Measurements from ENCODE around the gene UBE2O. TPM values are rescaled to one million over a fixed set of nuclear protein-coding genes. Genes with fewer than 3 reads are reported as not detected.

UBE2O gene
- total and polyA plus RNA-seq, 2 donors (not counting 3 experiments of a cell fraction or from before 2014, with no cell fraction given): 13.9 to 34.1 TPM

DNA sequence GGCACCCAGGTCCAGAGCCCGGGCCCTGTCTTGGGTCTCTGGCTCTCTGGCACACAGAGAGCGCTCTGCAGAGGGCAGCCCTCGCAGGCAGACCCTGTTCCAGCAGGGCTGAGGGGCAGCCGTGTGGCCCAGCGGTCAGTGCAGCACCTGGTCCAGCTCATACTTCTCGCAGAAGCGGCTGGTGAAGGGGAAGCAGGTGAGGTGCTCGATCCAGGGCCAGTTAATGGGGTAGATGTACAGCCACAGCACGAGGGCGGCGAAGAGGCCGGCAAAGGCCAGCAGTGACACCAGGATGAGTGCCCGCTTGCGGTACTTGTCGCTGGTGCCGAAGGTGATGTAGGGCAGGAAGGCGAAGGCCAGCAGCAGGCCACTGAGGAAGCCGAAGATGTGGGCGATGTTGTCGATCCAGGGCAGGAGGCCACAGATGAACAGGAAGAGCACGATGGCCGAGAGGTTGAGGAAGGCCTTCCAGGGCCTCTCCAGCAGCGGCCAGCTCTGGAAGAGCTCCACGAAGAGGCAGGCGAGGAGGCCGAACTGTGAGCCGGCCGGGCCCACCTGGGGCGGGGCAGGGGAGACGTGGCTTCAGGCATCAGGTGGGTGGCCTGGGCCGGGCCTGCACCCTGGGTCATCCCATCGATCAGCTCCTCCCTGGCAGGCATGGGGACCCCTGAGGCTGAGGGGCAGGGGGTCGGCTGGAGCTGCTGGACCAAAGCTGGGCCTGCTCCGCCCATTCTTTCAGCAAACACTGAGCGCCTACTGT lies 18.7 kb upstream of the UBE2O start:
- Histone ChIP-seq H3K9ac (replicated peaks; ENCODE audit: extremely low read depth, insufficient read depth, low read length) (no peak overlapping the region), H3K9me1 (replicated peaks; ENCODE audit: control insufficient read depth, extremely low read depth, insufficient read depth, low read length) (no peaks in the 10 kb centered on the region), H3K4me3 (replicated peaks in 1 of 3; ENCODE audit: insufficient read depth in 1 of 3, low read depth in 1 of 3, low read length in 3 of 3) (no peak overlapping the region), H3K4me1 (ENCODE audit: control insufficient read depth, extremely low read depth, insufficient read depth, low read length) (no peaks in the 10 kb centered on the region), H3K27me3 (ENCODE audit: control insufficient read depth in 2 of 2, insufficient read depth in 2 of 2, low read length in 2 of 2) (no peaks in the 10 kb centered on the region), H3K36me3 (ENCODE audit: control insufficient read depth in 2 of 2, extremely low read depth in 1 of 2, insufficient read depth in 2 of 2, low read length in 2 of 2) (peaks cover 0 to 11% of the 10 kb centered on the region in 2 experiments), H3K9me3 (replicated peaks; ENCODE audit: control insufficient read depth, insufficient read depth, low read length) (no peaks in the 10 kb centered on the region), H3K79me2 (ENCODE audit: control insufficient read depth, insufficient read depth, low read length) (no peaks in the 10 kb centered on the region), H4K20me1 (replicated peaks; ENCODE audit: control insufficient read depth, extremely low read depth, insufficient read depth, low read length) (no peaks in the 10 kb centered on the region), H3K4me2 (ENCODE audit: insufficient read depth, low read length) (no peak overlapping the region), H2AFZ (ENCODE audit: low read depth, low read length) (no peak overlapping the region), H3K27ac (ENCODE audit: insufficient read depth, low read depth, low read length) (no peak overlapping the region)
- dilution Hi-C loops (cut with MboI; ENCODE audit: extremely low pct_ligation_motif_present, low sequenced_read_pairs): no loop called here
- TF ChIP-seq MYC (IDR thresholded peaks at IDR 0.05; ENCODE audit: low read depth, low read length): no peak
- TF ChIP-seq, protein P1, sequence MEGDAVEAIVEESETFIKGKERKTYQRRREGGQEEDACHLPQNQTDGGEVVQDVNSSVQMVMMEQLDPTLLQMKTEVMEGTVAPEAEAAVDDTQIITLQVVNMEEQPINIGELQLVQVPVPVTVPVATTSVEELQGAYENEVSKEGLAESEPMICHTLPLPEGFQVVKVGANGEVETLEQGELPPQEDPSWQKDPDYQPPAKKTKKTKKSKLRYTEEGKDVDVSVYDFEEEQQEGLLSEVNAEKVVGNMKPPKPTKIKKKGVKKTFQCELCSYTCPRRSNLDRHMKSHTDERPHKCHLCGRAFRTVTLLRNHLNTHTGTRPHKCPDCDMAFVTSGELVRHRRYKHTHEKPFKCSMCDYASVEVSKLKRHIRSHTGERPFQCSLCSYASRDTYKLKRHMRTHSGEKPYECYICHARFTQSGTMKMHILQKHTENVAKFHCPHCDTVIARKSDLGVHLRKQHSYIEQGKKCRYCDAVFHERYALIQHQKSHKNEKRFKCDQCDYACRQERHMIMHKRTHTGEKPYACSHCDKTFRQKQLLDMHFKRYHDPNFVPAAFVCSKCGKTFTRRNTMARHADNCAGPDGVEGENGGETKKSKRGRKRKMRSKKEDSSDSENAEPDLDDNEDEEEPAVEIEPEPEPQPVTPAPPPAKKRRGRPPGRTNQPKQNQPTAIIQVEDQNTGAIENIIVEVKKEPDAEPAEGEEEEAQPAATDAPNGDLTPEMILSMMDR (IDR thresholded peaks at IDR 0.05; ENCODE audit: extremely low read depth in 1 of 2, insufficient read depth in 1 of 2, low read depth in 1 of 2, low read length in 2 of 2): no peak
- no peak for TF ChIP-seq EZH2 (IDR thresholded peaks at IDR 0.05; ENCODE audit: borderline replicate concordance, low read depth, low read length, severe bottlenecking)
- no peak for TF ChIP-seq POLR2AphosphoS5 (IDR thresholded peaks at IDR 0.05; ENCODE audit: insufficient read depth, low read depth, low read length)
- TF ChIP-seq FOS (IDR thresholded peaks at IDR 0.05; ENCODE audit: borderline replicate concordance, insufficient read depth, low read length): no peak
- no peak for TF ChIP-seq POLR2A (IDR thresholded peaks at IDR 0.05; ENCODE audit: low read depth, low read length)
- TF ChIP-seq GATA2 (IDR thresholded peaks at IDR 0.05; ENCODE audit: insufficient read depth, insufficient read length, low read depth, low read length): no peak
- TF ChIP-seq, protein P2, sequence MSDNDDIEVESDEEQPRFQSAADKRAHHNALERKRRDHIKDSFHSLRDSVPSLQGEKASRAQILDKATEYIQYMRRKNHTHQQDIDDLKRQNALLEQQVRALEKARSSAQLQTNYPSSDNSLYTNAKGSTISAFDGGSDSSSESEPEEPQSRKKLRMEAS (IDR thresholded peaks at IDR 0.05; ENCODE audit: insufficient read depth, insufficient read length): no peak
- no peak for TF ChIP-seq JUN (IDR thresholded peaks at IDR 0.05; ENCODE audit: borderline replicate concordance, insufficient read depth, insufficient read length, low read depth)
- DNase-seq (ENCODE audit: low read depth, low spot score): no peak
- no TSS peak for BruUV-seq (replicated peaks)
- ChIA-PET POLR2A (no interaction called here), CTCF (interaction anchor here (0.7 to 0.8 kb wide), 2 partner anchors 28 to 32 kb away, joined by 3 read pairs; no protein-coding TSS in a partner anchor)
- FAIRE-seq: no peak
- intact Hi-C loops (cut with micrococcal nuclease): no loop called here
